Breast epithelium (tissue), 4 donors: ENCODE data around the gene NFIB. TPM values are rescaled to one million over a fixed set of nuclear protein-coding genes. Genes with fewer than 3 reads are reported as not detected.
A peak's percentile ranks its signal among the peaks of the same experiment; 100 is the strongest.

ENCODE experiments used
- DNase-seq, 2 donors: peaks; one replicate each; pipeline ENCODE4 v3.0.0-alpha.2; 2019; ENCODE audit warnings: low spot score in 2 of 2
- H3K27ac ChIP-seq, 2 donors: fragments of 200-600 bp; sonication (generic) in 1 of 2; one replicate each; pipeline ENCODE4 v1.5.1; 2016 to 2019; ENCODE audit warnings: mild to moderate bottlenecking in 1 of 2
- H3K27me3 ChIP-seq, 2 donors: fragments of 200-600 bp; sonication (generic) in 1 of 2; one replicate each; pipeline versions ENCODE4 v1.5.1 to v1.6.0; 2017 to 2019; ENCODE audit warnings: control low read depth in 1 of 2, mild to moderate bottlenecking in 1 of 2
- H3K36me3 ChIP-seq: fragments of 200-600 bp; one replicate; pipeline ENCODE4 v1.5.1; 2019
- H3K4me1 ChIP-seq, 2 donors: fragments of 200-600 bp; sonication (generic); one replicate each; pipeline ENCODE4 v1.5.1; 2016 to 2019; ENCODE audit warnings: control low read depth in 1 of 2
- H3K4me3 ChIP-seq, 3 donors: fragments of 200-600 bp; sonication (generic); 1 replicate in 2 of 3; 2 replicates in 1 of 3; pipeline ENCODE4 v1.5.1; 2016 to 2019; ENCODE audit warnings: mild to moderate bottlenecking in 3 of 3, moderate library complexity in 2 of 3
- H3K9me3 ChIP-seq, 2 donors: fragments of 200-600 bp; sonication (generic) in 1 of 2; one replicate each; pipeline ENCODE4 v1.5.1; 2016 to 2019; ENCODE audit warnings: control low read depth in 1 of 2
- POLR2A ChIP-seq: fragments of 450-650 bp; IDR thresholded peaks from one replicate; pipeline ENCODE4 v1.6.1; 2016; ENCODE audit warnings: antibody characterized with exemption, mild to moderate bottlenecking, moderate library complexity
- POLR2AphosphoS5 ChIP-seq, 3 donors: sonication (generic); formaldehyde crosslinking; IDR thresholded peaks; one replicate each; pipeline ENCODE4 v1.6.1; 2017; ENCODE audit warnings: antibody characterized with exemption in 3 of 3
- intact Hi-C: fragments of 100-400 bp; cut with DNase I; formaldehyde crosslinking; loops from one replicate; pipeline ENCODE4 v1.15.1; 2023; ENCODE audit warnings: low total_unique reads
- total RNA-seq, 3 donors: library from RNA; depleted of rRNA; stranded (reverse); fragments of >200 nt; gene quantifications; one replicate each; pipeline ENCODE4 v1.1.0, GENCODE V29; 2016
- TF ChIP-seq, protein P1 (sequence below), 3 donors: fragments of 450-650 bp; IDR thresholded peaks; one replicate each; pipeline ENCODE4 v1.5.1; 2016 to 2017; ENCODE audit warnings: antibody characterized with exemption in 3 of 3, mild to moderate bottlenecking in 3 of 3, moderate library complexity in 3 of 3

NFIB gene
- total RNA-seq, 3 donors from 2014 or later, result 95.2 to 237 (median 105) TPM

GRCh38 chr9:14323083-14323971 lies 9.4 kb upstream of the NFIB start:
- H3K4me3 ChIP-seq, result peak overlapping the region; percentile 84 to 88 (median 86)
- peak overlapping the region; percentile 99 for H3K27ac ChIP-seq
- DNase-seq, result no peak
- no peaks in the 10 kb centered on the region for H3K4me1 ChIP-seq
- TF ChIP-seq POLR2A, result no peak
- TF ChIP-seq, protein P1, sequence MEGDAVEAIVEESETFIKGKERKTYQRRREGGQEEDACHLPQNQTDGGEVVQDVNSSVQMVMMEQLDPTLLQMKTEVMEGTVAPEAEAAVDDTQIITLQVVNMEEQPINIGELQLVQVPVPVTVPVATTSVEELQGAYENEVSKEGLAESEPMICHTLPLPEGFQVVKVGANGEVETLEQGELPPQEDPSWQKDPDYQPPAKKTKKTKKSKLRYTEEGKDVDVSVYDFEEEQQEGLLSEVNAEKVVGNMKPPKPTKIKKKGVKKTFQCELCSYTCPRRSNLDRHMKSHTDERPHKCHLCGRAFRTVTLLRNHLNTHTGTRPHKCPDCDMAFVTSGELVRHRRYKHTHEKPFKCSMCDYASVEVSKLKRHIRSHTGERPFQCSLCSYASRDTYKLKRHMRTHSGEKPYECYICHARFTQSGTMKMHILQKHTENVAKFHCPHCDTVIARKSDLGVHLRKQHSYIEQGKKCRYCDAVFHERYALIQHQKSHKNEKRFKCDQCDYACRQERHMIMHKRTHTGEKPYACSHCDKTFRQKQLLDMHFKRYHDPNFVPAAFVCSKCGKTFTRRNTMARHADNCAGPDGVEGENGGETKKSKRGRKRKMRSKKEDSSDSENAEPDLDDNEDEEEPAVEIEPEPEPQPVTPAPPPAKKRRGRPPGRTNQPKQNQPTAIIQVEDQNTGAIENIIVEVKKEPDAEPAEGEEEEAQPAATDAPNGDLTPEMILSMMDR (IDR thresholded peaks at IDR 0.05), result no peak
- no peak for TF ChIP-seq POLR2AphosphoS5 (IDR thresholded peaks at IDR 0.05)
- no peaks in the 10 kb centered on the region for H3K27me3 ChIP-seq
- no peaks in the 10 kb centered on the region for H3K9me3 ChIP-seq
- no peaks in the 10 kb centered on the region for H3K36me3 ChIP-seq
- intact Hi-C loops, result no loop called here

GRCh38 chr9:14322211-14323082 lies 8.5 kb upstream of the NFIB start:
- Histone ChIP-seq H3K4me1 (no peaks in the 10 kb centered on the region), H3K4me3 (peak overlapping the region; percentile 84 to 88 (median 86)), H3K36me3 (no peaks in the 10 kb centered on the region), H3K27me3 (no peaks in the 10 kb centered on the region), H3K27ac (peak overlapping the region; percentile 99), H3K9me3 (no peaks in the 10 kb centered on the region)
- peak; percentile 86 to 90 for DNase-seq
- intact Hi-C loops, result loop anchor here (1.0 kb wide), 1 partner anchor 28 kb away; no protein-coding TSS in a partner anchor
- TF ChIP-seq, protein P1 (IDR thresholded peaks at IDR 0.05), result peak; percentile 45 to 57 (median 53)
- TF ChIP-seq POLR2A (peak; percentile 19), POLR2AphosphoS5 (IDR thresholded peaks at IDR 0.05) (peak; percentile 25 to 55 (median 36))

DNA sequence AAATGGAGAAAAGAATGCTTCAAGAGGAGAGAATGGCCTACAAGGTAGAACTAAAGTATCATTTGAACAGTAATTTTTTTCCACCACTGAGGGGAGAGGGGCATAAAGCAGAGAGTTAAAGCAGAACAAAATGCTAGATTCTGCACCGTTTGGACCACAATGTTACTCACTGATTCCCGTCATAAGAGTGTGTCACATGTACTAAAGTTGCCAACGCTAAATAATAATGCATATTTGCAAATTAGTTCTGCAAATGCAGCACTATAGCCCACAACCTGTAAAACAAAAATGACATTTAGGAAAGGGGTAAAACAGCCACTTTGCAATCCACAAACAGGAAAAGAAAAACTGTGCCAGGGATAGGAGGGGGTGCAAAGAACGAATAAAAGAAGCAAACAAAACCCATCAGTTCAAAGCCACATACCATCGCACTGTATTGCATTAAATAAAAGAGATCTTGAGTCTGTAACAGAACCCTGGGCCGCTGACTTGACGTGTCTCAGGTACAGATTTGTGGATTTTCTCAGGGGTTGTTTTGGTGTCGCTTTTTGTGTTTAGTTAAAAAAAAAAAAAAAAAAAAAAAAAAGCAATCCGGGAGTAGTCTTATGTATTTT lies 7.7 kb upstream of the NFIB start:
- no peak for DNase-seq
- no peaks in the 10 kb centered on the region for H3K4me1 ChIP-seq
- peak overlapping the region; percentile 84 to 88 (median 86) for H3K4me3 ChIP-seq
- H3K27me3 ChIP-seq, result no peaks in the 10 kb centered on the region
- H3K36me3 ChIP-seq, result no peaks in the 10 kb centered on the region
- no peaks in the 10 kb centered on the region for H3K9me3 ChIP-seq
- H3K27ac ChIP-seq, result peak overlapping the region; percentile 99
- no peak for TF ChIP-seq POLR2AphosphoS5 (IDR thresholded peaks at IDR 0.05)
- no peak for TF ChIP-seq POLR2A
- TF ChIP-seq, protein P1 (IDR thresholded peaks at IDR 0.05), result no peak
- intact Hi-C loops, result loop anchor here (1.0 kb wide), 1 partner anchor 29 kb away; no protein-coding TSS in a partner anchor

- DNase-seq, result no peak
- TF ChIP-seq POLR2A, result no peak
- TF ChIP-seq, protein P1 (IDR thresholded peaks at IDR 0.05), result no peak
- no peak for TF ChIP-seq POLR2AphosphoS5 (IDR thresholded peaks at IDR 0.05)
- Histone ChIP-seq H3K27ac (peak overlapping the region; percentile 81 to 99), H3K9me3 (no peaks in the 10 kb centered on the region), H3K27me3 (no peaks in the 10 kb centered on the region), H3K4me3 (peak overlapping the region; percentile 84 to 88 (median 86)), H3K36me3 (no peaks in the 10 kb centered on the region), H3K4me1 (no peaks in the 10 kb centered on the region)
- intact Hi-C loops, result no loop called here
Observed at GRCh38 chr9:14320271-14321181, 6.6 kb upstream of the NFIB start.
